Measurements from ENCODE around the gene INSIG2.

The INSIG2 gene

GRCh38 chr2:118131771-118132170 lies 43.5 kb downstream of the INSIG2 start:
- no peak for DNase-seq

GRCh38 chr2:118133916-118134315 lies 45.6 kb downstream of the INSIG2 start:
- DNase-seq = no peak

- DNase-seq = no peak
Observed at GRCh38 chr2:118134650-118135049, 46.4 kb downstream of the INSIG2 start.

GRCh38 chr2:118145207-118145606 lies 56.9 kb downstream of the INSIG2 start:
- no peak for DNase-seq

GRCh38 chr2:118145806-118146205 lies 57.5 kb downstream of the INSIG2 start:
- DNase-seq = no peak

GRCh38 chr2:118146315-118147283 lies 58.3 kb downstream of the INSIG2 start:
- DNase-seq = no peak

- no peak for DNase-seq
Observed at GRCh38 chr2:118148133-118148532, 59.9 kb downstream of the INSIG2 start.

- DNase-seq = no peak
Observed at GRCh38 chr2:118148809-118149208, 60.5 kb downstream of the INSIG2 start.

- no peak for DNase-seq
Observed at GRCh38 chr2:118150294-118150693, 62.0 kb downstream of the INSIG2 start.

- no peak for DNase-seq
Observed at GRCh38 chr2:118151831-118152230, 63.6 kb downstream of the INSIG2 start.

- no peak for DNase-seq
Observed at GRCh38 chr2:118153433-118153832, 65.2 kb downstream of the INSIG2 start.

- DNase-seq = no peak
Observed at GRCh38 chr2:118154176-118154575, 65.9 kb downstream of the INSIG2 start.
